ENCODE data around the gene ABCC6.
A peak's percentile ranks its signal among the peaks of the same experiment; 100 is the strongest.

ABCC6 gene

DNA sequence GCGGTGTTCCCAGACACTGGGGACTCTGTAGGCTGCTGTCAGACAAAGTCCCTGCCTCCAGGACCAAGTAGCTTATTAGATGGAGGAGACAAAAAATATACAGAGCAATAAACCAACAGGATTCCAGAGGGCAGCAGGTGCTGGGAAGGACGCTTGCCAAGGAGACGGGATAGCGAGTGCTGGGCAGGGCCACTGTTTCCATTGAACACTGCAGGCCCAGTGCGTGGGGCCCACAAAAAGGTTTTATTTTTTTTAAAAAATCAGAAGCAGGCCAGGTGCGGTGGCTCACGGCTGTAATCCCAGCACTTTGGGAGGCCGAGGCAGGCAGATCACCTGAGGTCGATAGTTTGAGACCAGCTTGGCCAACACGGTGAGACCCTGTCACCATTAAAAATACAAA, 84.2 kb downstream of the ABCC6 start:
- DNase-seq = no peak

- no peak for DNase-seq
Measured at GRCh38 chr16:16138034-16138635, 85.2 kb downstream of the ABCC6 start.

- DNase-seq = no peak
Measured at GRCh38 chr16:16137110-16137509, 86.2 kb downstream of the ABCC6 start.

DNA sequence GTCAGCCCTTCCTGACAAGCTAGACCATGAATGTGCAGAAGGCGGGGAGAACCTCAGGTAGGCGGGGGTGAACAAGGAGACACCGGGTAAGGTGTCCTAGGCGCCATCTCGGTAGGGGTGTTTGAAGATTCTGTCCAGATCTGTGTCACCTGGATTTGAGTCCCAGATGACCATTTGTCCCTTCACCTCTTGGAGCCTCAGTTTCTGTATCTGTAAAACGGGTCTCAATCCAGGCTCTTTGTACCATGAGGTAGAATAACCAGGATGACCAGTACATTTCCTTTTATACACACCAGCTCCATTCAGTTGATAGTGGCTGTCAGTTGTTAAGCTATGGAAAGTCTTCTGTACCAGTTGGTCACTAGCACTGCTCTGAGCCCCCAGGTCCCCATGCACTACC, 86.7 kb downstream of the ABCC6 start:
- no peak for DNase-seq

DNA sequence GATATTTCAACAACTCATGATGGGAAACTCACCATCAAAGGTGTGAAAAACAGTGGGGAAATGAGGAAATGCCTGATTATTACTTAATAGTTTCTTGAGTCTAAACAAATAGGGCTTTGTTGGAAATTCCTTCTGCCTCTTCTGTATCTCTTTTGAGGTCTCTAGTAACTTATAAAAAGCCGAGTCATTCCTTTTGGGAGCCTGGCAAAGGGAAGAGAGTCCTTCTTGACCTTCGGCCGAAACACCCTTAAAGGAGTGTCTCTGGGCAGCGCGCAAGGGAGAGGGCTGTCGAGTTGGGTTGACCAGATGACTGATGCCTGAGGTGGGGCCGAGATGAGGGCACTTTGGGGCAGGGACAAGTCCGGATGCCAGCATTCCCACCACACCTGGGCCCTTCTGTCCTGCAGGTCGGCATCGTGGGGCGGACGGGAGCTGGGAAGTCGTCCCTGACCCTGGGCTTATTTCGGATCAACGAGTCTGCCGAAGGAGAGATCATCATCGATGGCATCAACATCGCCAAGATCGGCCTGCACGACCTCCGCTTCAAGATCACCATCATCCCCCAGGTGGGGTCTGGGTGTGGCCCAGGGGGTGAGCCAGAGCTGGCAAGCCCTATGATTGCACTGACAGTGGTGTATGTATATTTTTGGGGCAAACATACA, 89.2 kb downstream of the ABCC6 start:
- DNase-seq = no peak

DNA sequence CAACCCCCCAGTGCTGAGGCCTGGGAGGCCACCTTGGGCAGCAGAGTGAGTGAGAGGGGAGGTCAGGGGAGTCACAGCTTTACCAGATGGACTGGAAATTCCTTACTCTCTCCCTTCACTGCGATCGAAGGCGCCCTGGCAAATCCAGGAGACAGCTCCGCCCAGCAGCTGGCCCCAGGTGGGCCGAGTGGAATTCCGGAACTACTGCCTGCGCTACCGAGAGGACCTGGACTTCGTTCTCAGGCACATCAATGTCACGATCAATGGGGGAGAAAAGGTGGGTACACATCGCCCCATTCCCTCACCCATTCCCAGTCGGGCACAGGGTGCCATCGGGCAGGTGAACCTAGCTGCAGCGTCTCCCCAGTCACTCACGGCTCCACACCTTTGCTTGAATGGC, 91.6 kb downstream of the ABCC6 start:
- no peak for DNase-seq

DNA sequence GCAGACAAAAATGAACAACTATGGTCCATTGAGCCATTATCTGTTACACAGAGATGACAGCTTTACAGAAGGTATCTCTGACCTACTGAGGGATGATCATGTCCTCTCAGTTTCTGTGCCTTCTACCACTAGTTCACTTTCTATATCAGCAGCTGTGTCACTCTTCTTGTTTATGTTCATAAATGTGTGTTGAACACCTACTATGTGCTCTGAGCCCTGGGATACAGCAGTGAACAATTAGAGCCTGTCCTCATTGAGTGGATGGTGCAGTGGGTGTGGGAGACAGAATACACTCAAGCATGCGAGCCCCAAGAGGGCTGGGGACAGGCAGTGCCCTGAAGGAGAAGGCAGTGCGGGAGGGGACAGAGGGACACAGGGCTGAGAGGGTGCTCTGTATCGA, 92.1 kb downstream of the ABCC6 start:
- DNase-seq = no peak

DNA sequence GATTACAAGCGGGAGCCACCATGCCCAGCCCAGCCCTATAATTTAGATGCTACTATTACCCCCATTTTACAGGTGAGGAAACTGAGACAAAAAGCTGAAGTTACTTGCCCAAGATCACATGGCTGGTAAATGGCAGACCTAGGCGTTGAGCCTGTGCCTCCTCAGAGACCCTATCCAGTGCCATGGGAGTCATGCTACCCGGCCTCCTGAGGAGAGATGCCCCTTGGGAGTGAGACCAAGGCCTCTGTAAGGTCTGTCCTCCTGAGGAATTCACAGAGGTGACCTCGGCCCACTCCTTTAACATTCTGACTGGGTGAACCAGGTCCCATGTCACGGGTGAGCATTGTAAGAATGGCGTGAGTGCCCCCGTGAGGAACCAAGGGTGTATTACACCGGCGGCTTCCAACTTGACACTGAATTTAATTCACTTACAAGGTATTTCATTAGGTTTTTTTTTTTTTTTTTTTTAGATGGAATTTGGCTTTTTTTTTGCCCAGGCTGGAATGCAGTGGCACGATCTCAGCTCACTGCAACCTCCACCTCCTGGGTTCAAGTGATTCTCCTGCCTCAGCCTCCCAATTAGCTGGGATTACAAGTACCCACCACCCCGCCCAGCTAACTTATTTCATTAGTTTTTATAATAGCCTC, 95.7 kb downstream of the ABCC6 start:
- peak; percentile 67 for DNase-seq

- DNase-seq = no peak
Measured at GRCh38 chr16:16126896-16127295, 96.4 kb downstream of the ABCC6 start.

DNA sequence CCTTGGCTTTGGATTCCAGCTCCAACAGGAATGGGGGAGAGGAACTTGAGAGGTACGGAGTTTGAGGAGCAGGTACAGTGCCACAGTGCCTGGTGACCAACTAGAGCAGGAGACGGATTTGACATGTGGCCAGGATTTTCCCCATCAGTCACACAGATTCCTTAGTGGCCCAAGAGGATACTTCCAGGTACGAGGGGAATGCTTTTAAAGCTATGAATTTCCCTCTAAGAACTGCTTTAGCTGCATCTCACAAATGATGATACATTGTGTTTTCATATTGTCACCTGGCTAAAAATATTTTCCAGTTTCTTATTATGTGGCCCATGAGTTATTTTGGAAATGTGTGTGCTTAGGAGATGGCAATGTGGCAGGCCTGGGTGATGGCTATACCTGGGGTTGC, 98.3 kb downstream of the ABCC6 start:
- DNase-seq = no peak

GRCh38 chr16:16124438-16124837, 98.9 kb downstream of the ABCC6 start:
- DNase-seq = no peak

GRCh38 chr16:16122264-16122663, 101.0 kb downstream of the ABCC6 start:
- no peak for DNase-seq

DNA sequence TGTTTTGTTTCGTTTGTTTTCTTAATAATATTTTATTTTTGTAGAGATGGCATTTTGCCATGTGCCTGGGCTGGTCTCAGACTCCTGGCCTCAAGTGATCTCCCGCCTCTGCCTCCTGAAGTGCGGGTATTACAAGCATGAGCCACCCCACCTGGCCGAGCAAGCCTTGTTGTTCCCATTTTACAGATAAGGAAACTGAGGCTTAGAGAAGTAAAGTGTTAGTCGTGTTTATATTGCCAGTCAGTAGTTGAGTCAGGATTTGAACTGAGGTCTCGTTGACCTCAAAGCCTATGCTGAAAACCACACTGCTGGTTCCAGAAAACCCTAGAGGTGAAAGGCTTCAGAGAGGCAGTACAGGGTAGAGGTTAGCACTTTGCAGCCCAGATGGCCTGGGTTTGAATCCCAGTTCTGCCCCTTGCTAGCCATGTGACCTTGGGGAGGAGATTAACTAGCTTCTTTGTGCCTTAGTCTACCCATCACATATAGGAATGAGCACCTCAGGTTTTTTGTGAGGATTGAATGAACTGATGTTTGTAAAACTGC, 102.0 kb downstream of the ABCC6 start:
- no peak for DNase-seq

DNA sequence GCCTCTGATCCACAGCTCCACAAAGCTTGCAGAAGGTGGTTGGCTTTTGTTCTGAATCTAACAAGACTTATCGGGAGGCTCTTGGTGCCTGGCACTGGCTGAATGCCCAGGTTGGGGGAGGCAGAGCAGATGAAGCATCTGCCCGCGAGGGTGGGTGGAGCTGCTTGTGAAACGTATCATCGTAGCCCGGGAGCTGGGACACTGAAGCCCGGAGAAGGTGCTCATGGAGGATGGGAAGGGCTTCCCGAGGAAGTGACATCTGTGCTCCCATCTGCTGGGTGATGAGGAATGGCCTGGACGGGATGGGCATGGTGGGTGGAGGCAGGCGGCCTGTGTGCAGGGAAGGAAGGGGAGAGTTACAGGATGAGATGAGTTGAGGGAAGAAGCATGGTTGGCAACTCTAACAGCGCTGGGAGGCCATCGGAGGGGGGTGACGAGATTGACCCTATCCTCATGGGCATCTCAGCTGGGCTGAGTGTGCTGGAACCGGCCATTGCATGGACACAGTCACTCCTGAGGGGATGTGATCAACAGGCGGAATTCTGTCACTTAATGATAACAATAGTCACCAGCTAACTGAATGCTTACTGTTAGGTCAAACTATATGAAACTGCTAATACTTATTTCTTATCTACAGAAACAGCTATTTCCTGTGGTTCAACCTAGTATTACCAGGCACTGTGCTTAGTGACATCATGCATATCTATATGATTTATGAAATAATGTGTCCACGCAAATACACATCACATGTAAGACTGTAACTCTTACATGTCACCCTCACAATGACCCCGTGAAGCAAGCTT, 102.7 kb downstream of the ABCC6 start:
- no peak for DNase-seq

- DNase-seq = no peak
Measured at GRCh38 chr16:16120044-16120381, 103.3 kb downstream of the ABCC6 start.

DNA sequence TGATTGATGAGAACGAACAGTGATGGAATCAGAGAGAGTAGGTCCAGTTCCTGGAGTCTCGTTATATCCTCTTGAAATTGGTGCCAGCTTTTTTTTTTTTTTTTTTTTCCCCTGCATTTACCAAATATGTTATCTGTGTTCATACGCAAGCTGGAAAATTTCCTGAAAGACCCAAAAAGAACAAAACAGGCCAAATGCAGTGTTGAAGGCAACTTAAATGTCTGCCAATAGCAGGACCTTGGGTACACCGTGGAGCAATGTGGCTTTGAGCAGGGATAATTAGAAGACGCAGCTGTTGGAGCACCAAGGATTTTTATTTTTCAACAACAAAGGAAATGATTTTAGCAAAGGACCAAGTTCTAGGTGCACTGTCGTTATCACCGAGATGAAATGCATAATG, 105.0 kb downstream of the ABCC6 start:
- no peak for DNase-seq

- no peak for DNase-seq
Measured at GRCh38 chr16:16116841-16117240, 106.5 kb downstream of the ABCC6 start.

GRCh38 chr16:16113076-16113475, 110.2 kb downstream of the ABCC6 start:
- DNase-seq = no peak

DNA sequence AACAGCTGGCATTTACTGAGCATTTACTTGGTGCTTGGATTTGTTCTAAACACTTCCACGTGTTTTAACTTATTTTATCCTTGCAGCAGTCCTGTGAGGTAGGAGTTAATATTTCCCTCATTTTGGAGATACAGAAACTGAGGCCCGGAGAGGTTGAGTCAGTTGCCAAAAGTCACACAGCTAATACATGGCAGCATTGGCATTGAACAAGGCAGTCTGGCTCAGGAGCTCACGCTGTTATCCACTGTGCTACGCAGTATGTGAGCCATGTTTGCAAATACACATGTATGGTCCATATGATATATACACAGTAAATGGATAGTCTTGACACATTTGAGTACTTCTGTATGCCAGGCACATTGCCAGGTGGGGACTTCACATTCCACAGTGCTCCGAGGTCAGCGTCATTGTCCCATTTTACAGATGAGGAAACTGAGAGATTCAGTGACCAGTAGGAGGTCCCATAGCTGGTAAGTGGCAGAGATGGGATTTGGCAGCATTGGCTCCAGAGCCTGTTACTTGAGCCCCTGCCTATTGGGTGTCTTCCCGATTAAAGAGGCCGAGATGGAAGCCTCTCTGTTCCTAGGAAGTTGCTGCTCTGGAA, 110.7 kb downstream of the ABCC6 start:
- no peak for DNase-seq

DNA sequence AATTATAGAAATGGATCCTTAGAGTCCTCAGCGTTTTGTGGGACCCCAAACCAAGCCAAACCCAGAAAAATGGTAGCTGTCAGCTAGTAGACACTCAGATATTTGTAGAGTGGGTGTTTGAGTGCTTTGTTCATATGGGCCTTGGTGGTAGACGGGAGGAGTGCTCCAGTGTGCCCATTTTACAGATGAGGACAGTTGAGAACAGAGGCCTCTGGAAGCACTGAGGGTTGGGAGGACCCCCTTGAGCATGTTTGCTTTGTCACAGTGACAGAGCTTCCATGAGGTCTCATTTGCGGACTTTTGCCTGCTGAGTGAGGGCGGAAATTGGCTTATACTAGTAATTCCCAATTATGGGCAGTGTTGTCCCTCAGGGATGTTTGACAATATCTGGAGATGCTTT, 111.7 kb downstream of the ABCC6 start:
- no peak for DNase-seq

GRCh38 chr16:16110111-16110490, 113.2 kb downstream of the ABCC6 start:
- DNase-seq = no peak

DNA sequence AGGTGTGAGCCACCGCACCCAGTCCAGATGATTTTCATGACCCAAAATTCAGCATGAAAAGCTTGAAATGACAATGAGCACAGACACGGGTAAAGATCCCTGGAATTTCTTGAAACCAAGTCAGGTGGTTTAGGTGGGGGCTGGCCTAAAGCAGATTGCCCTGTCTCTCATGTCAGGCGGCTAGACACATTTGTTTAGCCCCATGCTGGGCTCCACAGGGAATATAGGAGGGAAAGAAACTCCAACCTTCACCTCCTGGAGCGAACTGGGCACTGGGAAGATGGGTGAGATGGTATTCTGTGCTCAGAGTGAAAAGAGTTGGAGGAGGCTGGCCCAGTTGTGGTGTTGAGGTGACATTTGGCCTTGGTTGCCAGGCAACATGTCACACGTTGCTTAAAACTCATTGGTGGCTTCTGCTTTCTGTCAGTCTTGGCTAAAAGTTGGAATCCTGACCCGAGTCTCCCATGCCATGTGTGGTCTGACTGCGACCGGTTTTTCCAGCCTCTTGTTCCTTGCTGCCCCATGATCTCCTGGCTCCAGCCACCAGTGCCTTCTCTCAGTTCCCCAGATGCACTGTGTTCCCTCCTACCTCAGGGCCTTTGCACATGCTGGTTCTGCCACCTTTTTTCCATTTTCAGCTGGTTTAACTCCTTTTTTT, 113.7 kb downstream of the ABCC6 start:
- no peak for DNase-seq

- DNase-seq = no peak
Measured at GRCh38 chr16:16108759-16109158, 114.5 kb downstream of the ABCC6 start.

Data from CD4-positive, alpha-beta T cell treated with Interleukin-6 for 4 hours (primary cell).